PC-3 (cell line): ENCODE data around the gene ATE1. TPM values are rescaled to one million over a fixed set of nuclear protein-coding genes. Genes with fewer than 3 reads are reported as not detected.

Source experiments
- ATAC-seq: fragments of 200-7000 bp; cut with Tn5 transposase; 2 replicates; pipeline ENCODE4 v1.9.1; 2020; ENCODE audit warnings: mild to moderate bottlenecking, moderate library complexity
- BruUV-seq: library from RNA; stranded (reverse); fragments of 400-500 nt; replicated peaks from 2 replicates; lab custom pipeline; 2021; lab: Mats Ljungman, UMichigan
- CTCF ChIA-PET: fragments of 300-600 bp; sonication (Branson Sonifier 250); formaldehyde crosslinking; loops from one replicate; lab custom pipeline; 2022; ENCODE audit warnings: antibody characterized with exemption; lab: Charles Lee
- POLR2A ChIA-PET: fragments of 300-600 bp; sonication (Branson Sonifier 250); formaldehyde crosslinking; loops from one replicate; lab custom pipeline; 2022; ENCODE audit warnings: antibody characterized with exemption; ENCODE audit not compliant: unreplicated experiment; lab: Charles Lee
- DNase-seq: peaks from one replicate; pipeline ENCODE4 v3.0.0-alpha.2; 2015
- H2AFZ ChIP-seq: fragments of 300-600 bp; sonication (generic); 2 replicates; pipeline ENCODE4 v1.6.0; 2016; ENCODE audit warnings: antibody characterized with exemption, low read length
- H3F3A ChIP-seq: fragments of 300-600 bp; sonication (generic); one replicate; pipeline ENCODE4 v1.6.0; 2017; ENCODE audit warnings: antibody characterized with exemption, low read length, control low read depth, mild to moderate bottlenecking; ENCODE audit not compliant: unreplicated experiment
- H3K27ac ChIP-seq: fragments of 300-600 bp; sonication (generic); 2 replicates; pipeline ENCODE4 v1.5.1; 2016; ENCODE audit warnings: mild to moderate bottlenecking, low read length
- H3K27me3 ChIP-seq: fragments of 300-600 bp; sonication (generic); 2 replicates; pipeline ENCODE4 v1.6.1; 2016; ENCODE audit warnings: low read length, mixed read lengths
- H3K36me3 ChIP-seq: fragments of 300-600 bp; sonication (generic); 2 replicates; pipeline ENCODE4 v1.6.1; 2016; ENCODE audit warnings: low read depth, mixed run types, low read length, mixed read lengths
- H3K4me1 ChIP-seq: fragments of 300-600 bp; sonication (generic); 2 replicates; pipeline ENCODE4 v1.5.1; 2016; ENCODE audit warnings: low read length; ENCODE audit not compliant: insufficient read depth
- H3K4me2 ChIP-seq: fragments of 300-600 bp; sonication (generic); 2 replicates; pipeline ENCODE4 v1.6.0; 2016; ENCODE audit warnings: low read length
- H3K4me3 ChIP-seq: fragments of 300-600 bp; sonication (generic); 2 replicates; pipeline ENCODE4 v1.5.1; 2016; ENCODE audit warnings: mild to moderate bottlenecking, low read length, mixed read lengths
- H3K79me2 ChIP-seq: fragments of 300-600 bp; sonication (generic); 2 replicates; pipeline ENCODE4 v1.6.1; 2017; ENCODE audit warnings: low read length, mixed read lengths
- H3K9ac ChIP-seq: fragments of 300-600 bp; sonication (generic); 2 replicates; pipeline ENCODE4 v1.6.0; 2016; ENCODE audit warnings: mild to moderate bottlenecking, low read length
- H3K9me2 ChIP-seq: fragments of 300-600 bp; sonication (generic); replicated peaks from 2 replicates; pipeline ENCODE4 v1.6.1; 2016; ENCODE audit warnings: mixed run types, low read length, mixed read lengths
- H3K9me3 ChIP-seq: fragments of 300-600 bp; sonication (generic); 2 replicates; pipeline ENCODE4 v1.6.1; 2016; ENCODE audit warnings: low read length, mixed read lengths
- H4K20me1 ChIP-seq: fragments of 300-600 bp; sonication (generic); 2 replicates; pipeline ENCODE4 v1.6.1; 2016; ENCODE audit warnings: low read length, mixed read lengths
- EZH2 ChIP-seq: fragments of 300-600 bp; sonication (generic); IDR thresholded peaks from one replicate; pipeline ENCODE4 v1.6.1; 2017; ENCODE audit warnings: antibody characterized with exemption, mild to moderate bottlenecking, low read length; ENCODE audit not compliant: unreplicated experiment
- EZH2phosphoT487 ChIP-seq: fragments of 300-600 bp; sonication (generic); IDR thresholded peaks from 2 replicates; pipeline ENCODE4 v1.6.1; 2018; ENCODE audit warnings: mild to moderate bottlenecking, antibody characterized with exemption, low read length, borderline replicate concordance
- intact Hi-C: fragments of 100-400 bp; cut with micrococcal nuclease; formaldehyde crosslinking; loops from 2 replicates; pipeline ENCODE4 v1.9.0; 2023
- total RNA-seq: library from RNA; depleted of rRNA; stranded (reverse); fragments of >200 nt; gene quantifications from 2 replicates; pipeline ENCODE4 v1.2.3, GENCODE V29; 2014
- TF ChIP-seq, protein P1 (sequence below): fragments of 300-600 bp; sonication (generic); conservative IDR thresholded peaks from 2 replicates; pipeline ENCODE4 v1.5.1; 2017; ENCODE audit warnings: antibody characterized with exemption, low read depth, mild to moderate bottlenecking, low read length

The ATE1 gene
- total RNA-seq, 1 experiment from 2014 or later: 12.8 TPM

DNA sequence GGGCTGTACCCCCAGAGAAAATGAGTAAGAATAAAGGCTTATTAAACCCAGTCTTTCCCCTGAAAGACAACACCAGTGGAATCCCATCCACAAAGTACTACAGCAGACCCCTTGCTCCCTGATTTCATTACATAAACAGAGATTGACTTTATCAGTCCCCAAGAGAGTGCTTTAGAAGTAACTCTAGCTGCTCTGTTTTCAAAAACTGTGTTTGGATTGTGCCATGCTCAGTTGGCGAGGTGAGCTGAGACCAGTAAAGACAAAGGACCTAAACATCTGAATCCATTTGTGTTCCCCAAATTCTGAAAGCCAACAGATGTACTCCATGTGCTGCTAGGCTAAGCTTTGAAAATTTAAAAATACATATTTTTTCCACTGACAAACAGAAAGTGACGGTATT is 127.0 kb downstream of the ATE1 start:
- H3K4me3 ChIP-seq: no peak overlapping the region
- BruUV-seq: no TSS peak
- no peaks in the 10 kb centered on the region for H3K9me3 ChIP-seq
- H3K27ac ChIP-seq: no peak overlapping the region
- intact Hi-C loops: no loop called here
- no peak for DNase-seq
- no peaks in the 10 kb centered on the region for H3K36me3 ChIP-seq
- H3K79me2 ChIP-seq: no peaks in the 10 kb centered on the region
- H3K4me1 ChIP-seq: no peaks in the 10 kb centered on the region
- H3K27me3 ChIP-seq: no peaks in the 10 kb centered on the region
- no peaks in the 10 kb centered on the region for H3K9me2 ChIP-seq
- ATAC-seq: no peak
- ChIA-PET CTCF (no interaction called here), POLR2A (no interaction called here)
- no peak overlapping the region for H3K4me2 ChIP-seq
- TF ChIP-seq, protein P1, sequence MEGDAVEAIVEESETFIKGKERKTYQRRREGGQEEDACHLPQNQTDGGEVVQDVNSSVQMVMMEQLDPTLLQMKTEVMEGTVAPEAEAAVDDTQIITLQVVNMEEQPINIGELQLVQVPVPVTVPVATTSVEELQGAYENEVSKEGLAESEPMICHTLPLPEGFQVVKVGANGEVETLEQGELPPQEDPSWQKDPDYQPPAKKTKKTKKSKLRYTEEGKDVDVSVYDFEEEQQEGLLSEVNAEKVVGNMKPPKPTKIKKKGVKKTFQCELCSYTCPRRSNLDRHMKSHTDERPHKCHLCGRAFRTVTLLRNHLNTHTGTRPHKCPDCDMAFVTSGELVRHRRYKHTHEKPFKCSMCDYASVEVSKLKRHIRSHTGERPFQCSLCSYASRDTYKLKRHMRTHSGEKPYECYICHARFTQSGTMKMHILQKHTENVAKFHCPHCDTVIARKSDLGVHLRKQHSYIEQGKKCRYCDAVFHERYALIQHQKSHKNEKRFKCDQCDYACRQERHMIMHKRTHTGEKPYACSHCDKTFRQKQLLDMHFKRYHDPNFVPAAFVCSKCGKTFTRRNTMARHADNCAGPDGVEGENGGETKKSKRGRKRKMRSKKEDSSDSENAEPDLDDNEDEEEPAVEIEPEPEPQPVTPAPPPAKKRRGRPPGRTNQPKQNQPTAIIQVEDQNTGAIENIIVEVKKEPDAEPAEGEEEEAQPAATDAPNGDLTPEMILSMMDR: no peak
- H2AFZ ChIP-seq: no peak overlapping the region
- H3K9ac ChIP-seq: no peak overlapping the region
- no peaks in the 10 kb centered on the region for H4K20me1 ChIP-seq
- H3F3A ChIP-seq: no peaks in the 10 kb centered on the region

- Histone ChIP-seq H3K4me2 (no peak overlapping the region), H3K27ac (no peak overlapping the region), H3K9me2 (no peaks in the 10 kb centered on the region), H3K9me3 (no peaks in the 10 kb centered on the region), H3K4me1 (no peaks in the 10 kb centered on the region), H4K20me1 (no peaks in the 10 kb centered on the region), H3K79me2 (no peaks in the 10 kb centered on the region), H2AFZ (no peak overlapping the region), H3K27me3 (no peaks in the 10 kb centered on the region), H3F3A (no peaks in the 10 kb centered on the region), H3K36me3 (no peaks in the 10 kb centered on the region), H3K4me3 (no peak overlapping the region), H3K9ac (no peak overlapping the region)
- ChIA-PET POLR2A (no interaction called here), CTCF (no interaction called here)
- no TSS peak for BruUV-seq
- DNase-seq: no peak
- intact Hi-C loops: no loop called here
- no peak for ATAC-seq
- TF ChIP-seq, protein P1: no peak
Measured at GRCh38 chr10:121800146-121800545, 127.7 kb downstream of the ATE1 start.

GRCh38 chr10:121797490-121797889 is 130.3 kb downstream of the ATE1 start:
- Histone ChIP-seq H3K79me2 (no peaks in the 10 kb centered on the region), H3K4me3 (no peak overlapping the region), H3K27me3 (no peaks in the 10 kb centered on the region), H4K20me1 (no peaks in the 10 kb centered on the region), H2AFZ (no peak overlapping the region), H3K9me2 (no peaks in the 10 kb centered on the region), H3K4me1 (no peaks in the 10 kb centered on the region), H3K36me3 (no peaks in the 10 kb centered on the region), H3K4me2 (no peak overlapping the region), H3F3A (no peaks in the 10 kb centered on the region), H3K27ac (no peak overlapping the region), H3K9me3 (no peaks in the 10 kb centered on the region), H3K9ac (no peak overlapping the region)
- no TSS peak for BruUV-seq
- POLR2A ChIA-PET: no interaction called here
- CTCF ChIA-PET: no interaction called here
- ATAC-seq (no peak), DNase-seq (no peak)
- TF ChIP-seq EZH2 (no peak), EZH2phosphoT487 (no peak)
- TF ChIP-seq, protein P1: no peak
- intact Hi-C loops: no loop called here
